Lower leg skin (tissue), 3 donors: ENCODE measurements around the gene SPSB4.

Source experiments
- CTCF ChIP-seq, 3 donors: fragments of 450-650 bp; IDR thresholded peaks; one replicate each; pipeline ENCODE4 v1.5.1; 2016; ENCODE audit warnings: antibody characterized with exemption in 3 of 3, mild to moderate bottlenecking in 3 of 3, moderate library complexity in 2 of 3
- POLR2A ChIP-seq, 2 donors: fragments of 450-650 bp; IDR thresholded peaks; one replicate each; pipeline ENCODE4 v1.6.1; 2016 to 2017; ENCODE audit warnings: antibody characterized with exemption in 2 of 2, mild to moderate bottlenecking in 1 of 2, moderate library complexity in 1 of 2

GRCh38 chr3:141105828-141106628 is 54.9 kb downstream of the SPSB4 start:
- TF ChIP-seq CTCF (IDR thresholded peaks at IDR 0.05) = no peak
- TF ChIP-seq POLR2A (IDR thresholded peaks at IDR 0.05) = no peak
